A549 (cell line): ENCODE results near the gene PTPRJ. TPM values are rescaled to one million over a fixed set of nuclear protein-coding genes. Genes with fewer than 3 reads are reported as not detected.
A peak's percentile ranks its signal among the peaks of the same experiment; 100 is the strongest.

Source experiments
- ATAC-seq, 2 experiments: fragments of 200-7000 bp in 1 of 2; fragments of >200 bp in 1 of 2; cut with Nextera tagmentation in 1 of 2; cut with Tn5 transposase in 1 of 2; 3 replicates each; pipeline versions ENCODE4 v1.8.0 to v1.9.1; 2018 to 2020; ENCODE audit warnings: mild to moderate bottlenecking in 1 of 2, moderate library complexity in 1 of 2
- CTCF ChIA-PET: fragments of 300-600 bp; sonication (Branson Sonifier 250); formaldehyde crosslinking; extraction: SDS; loops from one replicate; lab custom pipeline; 2021; ENCODE audit warnings: antibody characterized with exemption, inconsistent platforms; lab: Yijun Ruan, JAX
- POLR2A ChIA-PET: fragments of 350-600 bp; formaldehyde crosslinking; extraction: SDS; loops from one replicate; lab custom pipeline; 2021; ENCODE audit warnings: antibody characterized with exemption, inconsistent platforms; lab: Yijun Ruan, JAX
- DNase-seq, 2 experiments: peaks; one replicate each; pipeline versions ENCODE4 v3.0.0 to v3.0.0-alpha.2; 2011 to 2016; ENCODE audit warnings: low read depth in 1 of 2, low spot score in 1 of 2
- FAIRE-seq: peaks from 2 replicates; lab custom pipeline; 2011; peaks lifted over from hg19 to GRCh38; lab: Jason Lieb, UNC
- H3K27ac ChIP-seq, 2 experiments: fragments of >200 bp; sonication (Bioruptor Twin); formaldehyde crosslinking; 3 replicates each; pipeline ENCODE4 v1.5.1; 2016 to 2017
- H3K4me1 ChIP-seq: fragments of >200 bp; sonication (Bioruptor Twin); formaldehyde crosslinking; 3 replicates; pipeline ENCODE4 v1.6.1; 2016
- H3K4me2 ChIP-seq: fragments of >200 bp; sonication (Bioruptor Twin); formaldehyde crosslinking; 3 replicates; pipeline ENCODE4 v1.6.1; 2016
- H3K4me3 ChIP-seq: fragments of >200 bp; sonication (Bioruptor Twin); formaldehyde crosslinking; 3 replicates; pipeline ENCODE4 v1.5.1; 2016
- H3K9me3 ChIP-seq: fragments of >200 bp; sonication (Bioruptor Twin); formaldehyde crosslinking; 3 replicates; pipeline ENCODE4 v1.6.1; 2016
- ATOH8 ChIP-seq: fragments of 250-450 bp; sonication (Bioruptor Pico); IDR thresholded peaks from 2 replicates; pipeline ENCODE4 v1.5.0; 2020; ENCODE audit warnings: low read depth, mild to moderate bottlenecking, moderate library complexity
- CBX2 ChIP-seq: fragments of 200-600 bp; sonication (generic); IDR thresholded peaks from 2 replicates; pipeline ENCODE4 v1.6.1; 2016; ENCODE audit warnings: low read depth, mild to moderate bottlenecking, borderline replicate concordance
- CBX8 ChIP-seq: fragments of 200-600 bp; sonication (generic); IDR thresholded peaks from 2 replicates; pipeline ENCODE4 v1.6.1; 2016
- CHD2 ChIP-seq: fragments of 150-350 bp; IDR thresholded peaks from 2 replicates; pipeline ENCODE4 v1.6.1; 2014; ENCODE audit warnings: low read length; ENCODE audit not compliant: partially characterized antibody
- CHD4 ChIP-seq: fragments of 200-600 bp; sonication (generic); IDR thresholded peaks from 2 replicates; pipeline ENCODE4 v1.6.1; 2016; ENCODE audit warnings: antibody characterized with exemption, mild to moderate bottlenecking, borderline replicate concordance
- EHF ChIP-seq: fragments of 250-450 bp; sonication (Bioruptor Pico); IDR thresholded peaks from 2 replicates; pipeline ENCODE4 v1.5.0; 2020; ENCODE audit warnings: mild to moderate bottlenecking
- ELK1 ChIP-seq: fragments of 150-350 bp; IDR thresholded peaks from 2 replicates; pipeline ENCODE4 v1.6.1; 2014; ENCODE audit warnings: low read depth, mild to moderate bottlenecking, low read length
- EP300 ChIP-seq, 2 experiments: fragments of >200 bp; sonication (Bioruptor Twin); formaldehyde crosslinking; IDR thresholded peaks; 2 replicates in 1 of 2; 3 replicates in 1 of 2; pipeline ENCODE4 v1.6.1; 2016 to 2017
- FOXS1 ChIP-seq: fragments of 250-450 bp; sonication (Bioruptor Pico); IDR thresholded peaks from 2 replicates; pipeline ENCODE4 v1.5.0; 2020; ENCODE audit warnings: mild to moderate bottlenecking, moderate library complexity
- HDAC2 ChIP-seq: fragments of 200-600 bp; sonication (generic); IDR thresholded peaks from 2 replicates; pipeline ENCODE4 v1.6.1; 2016
- HMGXB4 ChIP-seq: fragments of 250-450 bp; sonication (Bioruptor Pico); IDR thresholded peaks from 2 replicates; pipeline ENCODE4 v1.5.0; 2021; ENCODE audit warnings: mild to moderate bottlenecking, moderate library complexity, borderline replicate concordance
- HOXB5 ChIP-seq: fragments of 250-450 bp; sonication (Bioruptor Pico); IDR thresholded peaks from 2 replicates; pipeline ENCODE4 v1.5.0; 2020; ENCODE audit warnings: mild to moderate bottlenecking, moderate library complexity
- JUNB ChIP-seq: fragments of >200 bp; sonication (Bioruptor Twin); formaldehyde crosslinking; IDR thresholded peaks from 2 replicates; pipeline ENCODE4 v1.6.1; 2016
- REST ChIP-seq: fragments of 200-600 bp; sonication (generic); IDR thresholded peaks from 2 replicates; pipeline ENCODE4 v1.6.1; 2016; ENCODE audit warnings: antibody characterized with exemption, mild to moderate bottlenecking, moderate library complexity
- RNF2 ChIP-seq: fragments of 200-600 bp; sonication (generic); IDR thresholded peaks from 2 replicates; pipeline ENCODE4 v1.6.1; 2016; ENCODE audit warnings: low read depth, mild to moderate bottlenecking, antibody characterized with exemption, moderate library complexity, borderline replicate concordance
- TFCP2L1 ChIP-seq: fragments of 250-450 bp; sonication (Bioruptor Pico); IDR thresholded peaks from 2 replicates; pipeline ENCODE4 v1.5.0; 2021; ENCODE audit warnings: mild to moderate bottlenecking
- ZFP36 ChIP-seq: fragments of 450-650 bp; IDR thresholded peaks from 2 replicates; pipeline ENCODE4 v1.6.1; 2014; ENCODE audit warnings: borderline replicate concordance; ENCODE audit not compliant: partially characterized antibody
- polyA plus RNA-seq, 4 experiments: library from polyadenylated mRNA; depleted of rRNA in 3 of 4; stranded (reverse); fragments of >200 nt; fragmentation: RNase III in 1 of 4; extraction: RNeasy Plus Mini Kit Qiagen cat#74134 plus additional on column Dnase treatment in 1 of 4; gene quantifications; 2 replicates in 3 of 4; 3 replicates in 1 of 4; pipeline ENCODE4 v1.2.3, GENCODE V29; 2011 to 2017
- TF ChIP-seq, protein P1 (sequence below): IDR thresholded peaks from 2 replicates; pipeline ENCODE4 v1.6.1; 2012; ENCODE audit warnings: low read depth, borderline replicate concordance
- TF ChIP-seq, protein P2 (sequence below): fragments of >200 bp; sonication (Bioruptor Twin); formaldehyde crosslinking; IDR thresholded peaks from 3 replicates; pipeline ENCODE4 v1.5.1; 2016
- TF ChIP-seq, protein P3 (sequence below): fragments of 450-650 bp; IDR thresholded peaks from 2 replicates; pipeline ENCODE4 v1.6.1; 2014; ENCODE audit warnings: antibody characterized with exemption

The PTPRJ gene
- polyA plus RNA-seq, 2 of the 4 experiments (the other 2 are of a cell fraction) = 30.3 to 50.5 TPM

GRCh38 chr11:48164836-48165235 is 184.5 kb downstream of the PTPRJ start:
- ATAC-seq (peak in 1 of 2 experiments; percentile 16; a peak in 1 of 6 replicates), DNase-seq (no peak), FAIRE-seq (peak; percentile 63)
- no peaks in the 10 kb centered on the region for H3K9me3 ChIP-seq
- no peak for TF ChIP-seq HMGXB4 (CRISPR knock-in tag)
- TF ChIP-seq FOXS1 (CRISPR knock-in tag) = no peak
- TF ChIP-seq CHD4 = no peak
- TF ChIP-seq EP300 (IDR thresholded peaks at IDR 0.05) = no peak
- TF ChIP-seq HOXB5 (CRISPR knock-in tag) = no peak
- TF ChIP-seq CHD2 = no peak
- no peak for TF ChIP-seq EHF (CRISPR knock-in tag)
- no peak for TF ChIP-seq CBX8
- TF ChIP-seq, protein P1, sequence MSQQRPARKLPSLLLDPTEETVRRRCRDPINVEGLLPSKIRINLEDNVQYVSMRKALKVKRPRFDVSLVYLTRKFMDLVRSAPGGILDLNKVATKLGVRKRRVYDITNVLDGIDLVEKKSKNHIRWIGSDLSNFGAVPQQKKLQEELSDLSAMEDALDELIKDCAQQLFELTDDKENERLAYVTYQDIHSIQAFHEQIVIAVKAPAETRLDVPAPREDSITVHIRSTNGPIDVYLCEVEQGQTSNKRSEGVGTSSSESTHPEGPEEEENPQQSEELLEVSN = no peak
- TF ChIP-seq, protein P2, sequence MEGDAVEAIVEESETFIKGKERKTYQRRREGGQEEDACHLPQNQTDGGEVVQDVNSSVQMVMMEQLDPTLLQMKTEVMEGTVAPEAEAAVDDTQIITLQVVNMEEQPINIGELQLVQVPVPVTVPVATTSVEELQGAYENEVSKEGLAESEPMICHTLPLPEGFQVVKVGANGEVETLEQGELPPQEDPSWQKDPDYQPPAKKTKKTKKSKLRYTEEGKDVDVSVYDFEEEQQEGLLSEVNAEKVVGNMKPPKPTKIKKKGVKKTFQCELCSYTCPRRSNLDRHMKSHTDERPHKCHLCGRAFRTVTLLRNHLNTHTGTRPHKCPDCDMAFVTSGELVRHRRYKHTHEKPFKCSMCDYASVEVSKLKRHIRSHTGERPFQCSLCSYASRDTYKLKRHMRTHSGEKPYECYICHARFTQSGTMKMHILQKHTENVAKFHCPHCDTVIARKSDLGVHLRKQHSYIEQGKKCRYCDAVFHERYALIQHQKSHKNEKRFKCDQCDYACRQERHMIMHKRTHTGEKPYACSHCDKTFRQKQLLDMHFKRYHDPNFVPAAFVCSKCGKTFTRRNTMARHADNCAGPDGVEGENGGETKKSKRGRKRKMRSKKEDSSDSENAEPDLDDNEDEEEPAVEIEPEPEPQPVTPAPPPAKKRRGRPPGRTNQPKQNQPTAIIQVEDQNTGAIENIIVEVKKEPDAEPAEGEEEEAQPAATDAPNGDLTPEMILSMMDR = no peak
- no peak for TF ChIP-seq TFCP2L1 (CRISPR knock-in tag)
- TF ChIP-seq RNF2 = no peak
- TF ChIP-seq ELK1 = no peak
- no peak for TF ChIP-seq REST
- no peak for TF ChIP-seq ZFP36
- no peak for TF ChIP-seq ATOH8 (CRISPR knock-in tag)
- TF ChIP-seq CBX2 = no peak
- TF ChIP-seq, protein P3, sequence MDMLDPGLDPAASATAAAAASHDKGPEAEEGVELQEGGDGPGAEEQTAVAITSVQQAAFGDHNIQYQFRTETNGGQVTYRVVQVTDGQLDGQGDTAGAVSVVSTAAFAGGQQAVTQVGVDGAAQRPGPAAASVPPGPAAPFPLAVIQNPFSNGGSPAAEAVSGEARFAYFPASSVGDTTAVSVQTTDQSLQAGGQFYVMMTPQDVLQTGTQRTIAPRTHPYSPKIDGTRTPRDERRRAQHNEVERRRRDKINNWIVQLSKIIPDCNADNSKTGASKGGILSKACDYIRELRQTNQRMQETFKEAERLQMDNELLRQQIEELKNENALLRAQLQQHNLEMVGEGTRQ = no peak
- no peak for TF ChIP-seq HDAC2
- TF ChIP-seq JUNB = no peak
- H3K4me2 ChIP-seq = no peak overlapping the region
- no peak overlapping the region for H3K27ac ChIP-seq
- CTCF ChIA-PET = interaction anchor here (0.8 to 0.9 kb wide), 2 partner anchors 18 to 231 kb away, joined by 3 read pairs; no protein-coding TSS in a partner anchor
- H3K4me1 ChIP-seq = peaks cover 26% of the 10 kb centered on the region; the same call in 2 of the 3 replicates
- POLR2A ChIA-PET = no interaction called here
- no peak overlapping the region for H3K4me3 ChIP-seq
